Body of pancreas (tissue), 4 donors: ENCODE data around the gene MED14. TPM values are rescaled to one million over a fixed set of nuclear protein-coding genes. Genes with fewer than 3 reads are reported as not detected.
A peak's percentile ranks its signal among the peaks of the same experiment; 100 is the strongest.

Experiments used
- ATAC-seq: fragments of 150-250 bp; one replicate; pipeline ENCODE4 v1.9.1; 2016
- DNase-seq, 4 donors: peaks; one replicate each; pipeline ENCODE4 v3.0.0-alpha.2; 2019
- H3K27ac ChIP-seq, 4 donors: fragments of 200-600 bp; sonication (generic); 1 replicate in 3 of 4; 2 replicates in 1 of 4; pipeline versions ENCODE4 v1.5.1 to v1.6.1; 2016 to 2019; ENCODE audit warnings: mild to moderate bottlenecking in 1 of 4, mixed read lengths in 1 of 4, moderate library complexity in 1 of 4
- H3K27me3 ChIP-seq, 2 donors: fragments of 200-600 bp; sonication (generic); one replicate each; pipeline ENCODE4 v1.6.0; 2016; ENCODE audit warnings: mild to moderate bottlenecking in 1 of 2
- H3K36me3 ChIP-seq, 2 donors: fragments of 200-600 bp; sonication (generic); replicated peaks in 1 of 2; 2 replicates each; pipeline ENCODE4 v1.5.1; 2016; ENCODE audit warnings: low read depth in 2 of 2; ENCODE audit not compliant: insufficient read depth in 1 of 2
- H3K4me1 ChIP-seq: fragments of 200-600 bp; sonication (generic); one replicate; pipeline ENCODE4 v1.6.0; 2016
- H3K4me3 ChIP-seq, 2 donors: fragments of 200-600 bp; sonication (generic); 1 replicate in 1 of 2; 2 replicates in 1 of 2; pipeline ENCODE4 v1.5.1; 2016 to 2019
- H3K9me3 ChIP-seq, 3 donors: fragments of 200-600 bp; sonication (generic); 1 replicate in 2 of 3; 2 replicates in 1 of 3; pipeline ENCODE4 v1.5.1; 2016
- POLR2A ChIP-seq, 3 donors: fragments of 450-650 bp; IDR thresholded peaks; one replicate each; pipeline ENCODE4 v1.6.1; 2016; ENCODE audit warnings: antibody characterized with exemption in 3 of 3, mild to moderate bottlenecking in 2 of 3
- WGBS, 2 donors: methylation state at CpG; one replicate each; pipeline ENCODE4 v1.1.5; 2017; 5-methylcytosine and 5-hydroxymethylcytosine counted together
- intact Hi-C: fragments of 100-400 bp; cut with DNase I; formaldehyde crosslinking; loops from one replicate; pipeline ENCODE4 v1.15.1; 2023
- total RNA-seq, 2 donors: library from RNA; depleted of rRNA; stranded (reverse); fragments of >200 nt; gene quantifications; one replicate each; pipeline ENCODE4 v1.1.0, GENCODE V29; 2016
- TF ChIP-seq, protein P1 (sequence below), 7 experiments: fragments of 450-650 bp in 4 of 7; fragments of 200-600 bp in 3 of 7; sonication (generic) in 3 of 7; IDR thresholded peaks; one replicate each; pipeline ENCODE4 v1.5.1; 2016 to 2019; ENCODE audit warnings: antibody characterized with exemption in 7 of 7

Gene MED14
- total RNA-seq, 2 donors from 2014 or later, result 21.4 to 27.0 TPM

DNA sequence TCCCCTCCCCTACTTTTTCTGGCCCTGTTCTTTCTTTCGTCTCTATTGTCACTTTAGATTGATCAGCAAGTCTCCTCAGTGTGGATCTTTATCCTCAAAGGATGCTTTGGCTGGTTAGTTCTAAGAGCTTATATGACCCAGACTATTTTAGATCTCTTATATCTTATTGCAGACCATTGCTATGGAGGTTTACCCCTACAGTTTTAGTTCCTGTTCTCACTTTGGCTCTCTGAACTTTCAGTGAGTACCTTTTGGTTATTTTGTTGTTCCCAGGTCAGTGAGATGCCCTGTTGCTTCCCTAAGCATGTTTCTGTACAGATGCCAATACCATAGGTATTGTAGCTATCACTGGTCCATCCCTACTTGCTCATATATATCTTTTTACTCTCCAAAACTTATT, 24.0 kb upstream of the MED14 start:
- DNase-seq (no peak), ATAC-seq (no peak)
- H3K27me3 ChIP-seq, result no peaks in the 10 kb centered on the region
- no peaks in the 10 kb centered on the region for H3K9me3 ChIP-seq
- H3K27ac ChIP-seq, result no peak overlapping the region
- intact Hi-C loops, result no loop called here
- no peak for TF ChIP-seq POLR2A (IDR thresholded peaks at IDR 0.05)
- TF ChIP-seq, protein P1, sequence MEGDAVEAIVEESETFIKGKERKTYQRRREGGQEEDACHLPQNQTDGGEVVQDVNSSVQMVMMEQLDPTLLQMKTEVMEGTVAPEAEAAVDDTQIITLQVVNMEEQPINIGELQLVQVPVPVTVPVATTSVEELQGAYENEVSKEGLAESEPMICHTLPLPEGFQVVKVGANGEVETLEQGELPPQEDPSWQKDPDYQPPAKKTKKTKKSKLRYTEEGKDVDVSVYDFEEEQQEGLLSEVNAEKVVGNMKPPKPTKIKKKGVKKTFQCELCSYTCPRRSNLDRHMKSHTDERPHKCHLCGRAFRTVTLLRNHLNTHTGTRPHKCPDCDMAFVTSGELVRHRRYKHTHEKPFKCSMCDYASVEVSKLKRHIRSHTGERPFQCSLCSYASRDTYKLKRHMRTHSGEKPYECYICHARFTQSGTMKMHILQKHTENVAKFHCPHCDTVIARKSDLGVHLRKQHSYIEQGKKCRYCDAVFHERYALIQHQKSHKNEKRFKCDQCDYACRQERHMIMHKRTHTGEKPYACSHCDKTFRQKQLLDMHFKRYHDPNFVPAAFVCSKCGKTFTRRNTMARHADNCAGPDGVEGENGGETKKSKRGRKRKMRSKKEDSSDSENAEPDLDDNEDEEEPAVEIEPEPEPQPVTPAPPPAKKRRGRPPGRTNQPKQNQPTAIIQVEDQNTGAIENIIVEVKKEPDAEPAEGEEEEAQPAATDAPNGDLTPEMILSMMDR (IDR thresholded peaks at IDR 0.05), result no peak
- no peak overlapping the region for H3K4me3 ChIP-seq
- WGBS, 2 donors, result 36 to 79% methylated on average over 1 of the region's 1 CpG
- no peaks in the 10 kb centered on the region for H3K36me3 ChIP-seq
- H3K4me1 ChIP-seq, result no peaks in the 10 kb centered on the region

DNA sequence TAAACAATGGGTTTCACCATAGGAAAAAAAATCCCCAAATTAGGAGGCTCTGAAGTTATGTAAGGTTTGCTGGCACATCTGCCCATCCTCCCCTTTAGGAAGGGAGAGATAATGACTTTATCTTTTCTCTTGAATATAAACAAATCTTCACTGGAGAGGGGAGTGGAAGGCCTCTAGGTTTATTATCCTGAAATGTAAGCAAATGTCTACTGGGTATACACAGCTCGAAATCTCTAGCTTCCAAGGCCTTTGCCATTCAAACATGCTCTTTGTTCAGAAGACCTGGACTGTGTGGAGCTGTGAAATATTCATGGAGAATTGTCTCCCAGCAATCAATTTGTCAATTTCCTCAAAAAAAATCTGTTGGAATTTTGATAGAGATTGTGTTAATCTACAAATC, 21.7 kb upstream of the MED14 start:
- no peak for TF ChIP-seq POLR2A (IDR thresholded peaks at IDR 0.05)
- TF ChIP-seq, protein P1 (IDR thresholded peaks at IDR 0.05), result no peak
- no peak for ATAC-seq
- Histone ChIP-seq H3K4me3 (no peak overlapping the region), H3K27me3 (no peaks in the 10 kb centered on the region), H3K4me1 (no peaks in the 10 kb centered on the region), H3K27ac (no peak overlapping the region), H3K36me3 (no peaks in the 10 kb centered on the region), H3K9me3 (no peaks in the 10 kb centered on the region)
- WGBS, 2 donors, result 50 to 90% methylated on average over 1 of the region's 1 CpG
- intact Hi-C loops, result no loop called here
- DNase-seq, result no peak

DNA sequence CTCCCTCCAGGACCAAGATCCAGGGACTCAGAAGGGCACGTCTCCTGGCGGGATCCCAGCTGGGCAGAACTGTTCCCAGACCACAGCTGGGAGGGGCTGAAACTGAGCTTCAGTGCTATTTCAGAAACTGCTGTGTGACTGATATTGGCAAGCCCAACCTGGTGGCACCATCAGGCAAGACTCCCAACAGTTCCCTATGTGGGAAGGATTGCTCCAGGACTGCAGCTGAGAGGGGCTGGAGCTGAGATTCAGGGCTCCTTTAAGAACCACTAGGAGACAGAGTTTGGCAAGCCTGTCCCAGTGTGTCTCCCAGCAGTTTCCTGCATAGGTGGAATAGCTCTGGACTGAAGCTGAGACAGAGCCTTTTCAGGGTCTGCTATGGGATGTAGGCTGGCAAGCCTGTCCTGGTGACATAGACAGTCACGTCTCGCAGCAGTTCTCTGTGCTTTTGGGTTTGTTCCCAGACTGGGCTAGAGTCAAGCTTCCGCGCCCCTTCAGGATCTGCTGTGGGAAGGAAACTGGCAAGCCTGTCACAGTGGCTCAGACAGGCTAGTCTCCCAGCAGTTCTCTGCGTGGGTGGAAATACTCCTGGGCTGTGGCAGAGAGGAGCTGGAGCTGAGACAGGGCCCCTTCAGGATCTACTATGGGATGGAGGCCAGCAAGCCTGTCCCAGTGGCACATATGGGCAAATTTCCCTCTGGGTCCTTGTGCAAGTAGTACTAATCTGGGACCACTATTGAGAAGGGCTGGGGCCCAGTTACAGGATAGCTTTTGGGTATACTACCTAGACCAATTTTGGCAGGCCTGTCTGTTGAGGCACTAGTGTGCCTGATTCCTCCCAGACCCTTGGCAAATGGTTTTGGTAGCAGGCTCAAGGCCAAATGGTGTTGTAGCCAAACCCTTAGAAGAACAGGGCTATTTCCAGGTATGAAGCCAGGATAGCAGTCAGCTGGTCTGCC, 20.2 kb upstream of the MED14 start:
- DNase-seq, result peak in 3 of 4 donors; percentile 6 to 46 (median 34)
- H3K4me1 ChIP-seq, result no peaks in the 10 kb centered on the region
- H3K27me3 ChIP-seq, result no peaks in the 10 kb centered on the region
- TF ChIP-seq, protein P1 (IDR thresholded peaks at IDR 0.05), result no peak
- TF ChIP-seq POLR2A (IDR thresholded peaks at IDR 0.05), result no peak
- ATAC-seq, result no peak
- no peak overlapping the region for H3K4me3 ChIP-seq
- intact Hi-C loops, result no loop called here
- no peaks in the 10 kb centered on the region for H3K9me3 ChIP-seq
- no peak overlapping the region for H3K27ac ChIP-seq
- H3K36me3 ChIP-seq, result no peaks in the 10 kb centered on the region
- WGBS, 2 donors, result 43% methylated on average over 3 of the region's 7 CpGs; no CpG with 5 or more reads in 1 of the 2 donors

DNA sequence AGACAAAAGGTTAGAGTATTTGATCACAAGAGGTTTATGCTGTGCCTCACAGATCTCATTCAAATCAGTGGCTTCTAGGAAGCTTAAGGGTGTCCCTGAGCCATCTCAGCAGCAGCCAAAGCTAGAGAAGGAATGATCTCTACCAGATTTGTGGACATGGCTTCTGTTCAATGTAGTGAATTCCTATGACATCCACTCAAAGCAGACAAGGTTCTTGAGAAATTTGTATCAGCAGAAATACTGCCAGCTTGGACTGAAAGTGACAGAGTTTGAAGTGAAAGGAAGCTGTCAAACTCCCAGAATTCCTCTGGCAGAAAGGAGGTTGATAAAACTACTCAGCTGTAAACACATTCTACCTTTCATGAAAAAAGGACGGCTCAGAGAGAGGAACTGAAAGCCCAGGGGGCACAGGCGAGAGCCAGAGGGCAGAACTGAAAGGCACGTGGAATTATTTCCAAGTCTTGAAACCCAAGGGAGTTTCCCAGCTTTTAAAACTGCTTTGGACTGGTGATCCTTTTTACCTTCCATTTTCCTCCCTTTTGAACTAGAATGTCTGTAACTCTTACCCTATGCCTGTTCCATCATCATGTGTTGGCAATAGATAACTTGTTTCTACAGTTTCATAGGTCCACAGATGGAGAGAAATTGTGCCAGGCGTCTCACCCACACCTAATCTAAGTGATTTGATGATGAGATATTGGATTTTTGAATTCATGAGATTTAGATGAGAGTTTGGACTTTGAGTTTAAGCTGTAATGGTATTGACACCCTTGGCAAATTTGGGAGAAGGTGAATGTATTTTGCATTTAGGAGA, 14.5 kb upstream of the MED14 start:
- intact Hi-C loops, result no loop called here
- H3K27ac ChIP-seq, result no peak overlapping the region
- H3K4me1 ChIP-seq, result no peaks in the 10 kb centered on the region
- H3K4me3 ChIP-seq, result no peak overlapping the region
- ATAC-seq (no peak), DNase-seq (no peak)
- no peak for TF ChIP-seq POLR2A (IDR thresholded peaks at IDR 0.05)
- TF ChIP-seq, protein P1 (IDR thresholded peaks at IDR 0.05), result no peak
- no peaks in the 10 kb centered on the region for H3K27me3 ChIP-seq
- no peaks in the 10 kb centered on the region for H3K36me3 ChIP-seq
- H3K9me3 ChIP-seq, result no peaks in the 10 kb centered on the region
- WGBS, 2 donors, result 13 to 39% methylated on average over 4 of the region's 4 CpGs
